HepG2 (cell line): Measurements from ENCODE around the gene ORC1. TPM values are rescaled to one million over a fixed set of nuclear protein-coding genes. Genes with fewer than 3 reads are reported as not detected.

Experiments
- DNMT1 ChIP-seq: sonication (generic); formaldehyde crosslinking; IDR thresholded peaks from 2 replicates; pipeline ENCODE4 v1.5.1; 2020; ENCODE audit warnings: mild to moderate bottlenecking, missing genetic modification reagents
- ELF1 ChIP-seq: sonication (generic); formaldehyde crosslinking; IDR thresholded peaks from 2 replicates; pipeline ENCODE4 v1.4.0; 2020; ENCODE audit warnings: missing genetic modification reagents
- HDAC2 ChIP-seq: sonication (generic); formaldehyde crosslinking; IDR thresholded peaks from 2 replicates; pipeline ENCODE4 v1.4.0; 2020; ENCODE audit warnings: missing genetic modification reagents
- HDAC6 ChIP-seq: fragments of 200-600 bp; sonication (generic); IDR thresholded peaks from 2 replicates; pipeline ENCODE4 v1.7.0; 2017; ENCODE audit warnings: mild to moderate bottlenecking, antibody characterized with exemption, low read length, low read depth
- JARID2 ChIP-seq: sonication (generic); formaldehyde crosslinking; IDR thresholded peaks from 2 replicates; pipeline ENCODE4 v1.8.1; 2023; ENCODE audit warnings: missing genetic modification reagents, inconsistent platforms; ENCODE audit not compliant: insufficient replicate concordance
- MLXIP ChIP-seq: sonication (generic); formaldehyde crosslinking; IDR thresholded peaks from 2 replicates; pipeline ENCODE4 v1.9.0; 2021; ENCODE audit warnings: missing genetic modification reagents, borderline replicate concordance
- NFE2L1 ChIP-seq: sonication (generic); formaldehyde crosslinking; IDR thresholded peaks from 2 replicates; pipeline ENCODE4 v1.4.0; 2020; ENCODE audit warnings: missing genetic modification reagents, mild to moderate bottlenecking, borderline replicate concordance
- PLRG1 ChIP-seq: fragments of 450-650 bp; conservative IDR thresholded peaks from 2 replicates; pipeline ENCODE4 v1.6.1; 2016
- RFX1 ChIP-seq: fragments of 450-650 bp; IDR thresholded peaks from 2 replicates; pipeline ENCODE4 v1.6.1; 2017
- SUZ12 ChIP-seq: fragments of 150-350 bp; IDR thresholded peaks from 2 replicates; pipeline ENCODE4 v1.6.1; 2014; ENCODE audit warnings: low read depth, low read length
- TP53 ChIP-seq: sonication (generic); formaldehyde crosslinking; conservative IDR thresholded peaks from 2 replicates; pipeline ENCODE4 v1.4.0; 2020; ENCODE audit warnings: missing genetic modification reagents
- TRIM22 ChIP-seq: fragments of 450-650 bp; IDR thresholded peaks from 2 replicates; pipeline ENCODE4 v1.6.1; 2017
- XRCC5 ChIP-seq: fragments of 200-400 bp; formaldehyde crosslinking; optimal IDR thresholded peaks from 2 replicates; pipeline ENCODE3; 2017; ENCODE audit warnings: mild to moderate bottlenecking, low read length
- ZFP36 ChIP-seq: fragments of 150-350 bp; IDR thresholded peaks from 2 replicates; pipeline ENCODE4 v1.6.1; 2018; ENCODE audit warnings: borderline replicate concordance, low read length, low read depth; ENCODE audit not compliant: partially characterized antibody
- ZFP36L2 ChIP-seq: sonication (generic); formaldehyde crosslinking; IDR thresholded peaks from 2 replicates; pipeline ENCODE4 v1.4.0; 2020; ENCODE audit warnings: missing genetic modification reagents
- ZGPAT ChIP-seq: IDR thresholded peaks from 2 replicates; pipeline ENCODE4 v1.6.1; 2016; ENCODE audit warnings: mild to moderate bottlenecking
- ZIK1 ChIP-seq: sonication (generic); formaldehyde crosslinking; IDR thresholded peaks from 2 replicates; pipeline ENCODE4 v1.5.0; 2020; ENCODE audit warnings: mild to moderate bottlenecking, low read depth, missing genetic modification reagents, borderline replicate concordance
- ZNF275 ChIP-seq: sonication (generic); formaldehyde crosslinking; IDR thresholded peaks from 2 replicates; pipeline ENCODE4 v1.8.0; 2022; ENCODE audit warnings: missing genetic modification reagents, mild to moderate bottlenecking, inconsistent platforms, borderline replicate concordance
- ZNF329 ChIP-seq: sonication (generic); formaldehyde crosslinking; IDR thresholded peaks from 2 replicates; pipeline ENCODE4 v1.9.0; 2021; ENCODE audit warnings: low read depth, mild to moderate bottlenecking, missing genetic modification reagents
- ZNF367 ChIP-seq: sonication (generic); formaldehyde crosslinking; IDR thresholded peaks from 2 replicates; pipeline ENCODE4 v1.4.0; 2020; ENCODE audit warnings: missing genetic modification reagents, borderline replicate concordance
- ZNF850 ChIP-seq: sonication (generic); formaldehyde crosslinking; conservative IDR thresholded peaks from 2 replicates; pipeline ENCODE4 v1.9.0; 2021; ENCODE audit warnings: mild to moderate bottlenecking, missing genetic modification reagents
- polyA plus RNA-seq, 8 experiments: library from polyadenylated mRNA; depleted of rRNA in 3 of 8; stranded (reverse) in 7 of 8; unstranded in 1 of 8; fragments of >200 nt; fragmentation: Illumina TruSeq in 4 of 8; extraction: Trizol in 4 of 8; gene quantifications; 2 replicates each; pipeline versions ENCODE4 v1.2.1 to v1.2.3, GENCODE V29; 2011 to 2016; ENCODE audit warnings: low read depth in 4 of 8, missing spikeins in 1 of 8, mixed read lengths in 1 of 8; ENCODE audit not compliant: insufficient read depth in 1 of 8
- total RNA-seq, 5 experiments: library from RNA; depleted of rRNA; stranded (reverse); fragments of >200 nt; fragmentation: Illumina TruSeq; extraction: Trizol; gene quantifications; 2 replicates each; pipeline ENCODE4 v1.2.3, GENCODE V29; 2016; ENCODE audit warnings: low read depth in 1 of 5

The ORC1 gene
- total and polyA plus RNA-seq, 2 of the 13 experiments (the other 11 are each of a cell fraction or from before 2014, with no cell fraction given) = 7.0 to 23.5 TPM

GRCh38 chr1:52365746-52366516 is 38.3 kb downstream of the ORC1 start, which contains the start of gene CC2D1B (continued):
- TF ChIP-seq DNMT1 (CRISPR knock-in tag) (0 out of 2 replicates have a peak, but pooled peaks have one; percentile 57), ZNF367 (CRISPR knock-in tag) (peak; percentile 31; the same call in 1 of the 2 replicates), TRIM22 (no peak), ZIK1 (CRISPR knock-in tag) (peak; percentile 24; the same call in 1 of the 2 replicates), SUZ12 (no peak), ZNF329 (CRISPR knock-in tag) (no peak), RFX1 (no peak), ZNF275 (CRISPR knock-in tag) (0 out of 2 replicates have a peak, but pooled peaks have one; percentile 43), XRCC5 (peak; percentile 13), ZGPAT (CRISPR knock-in tag) (peak; percentile 86), ELF1 (CRISPR knock-in tag) (peak; percentile 66), PLRG1 (no peak), NFE2L1 (no peak), ZNF850 (CRISPR knock-in tag) (no peak), JARID2 (CRISPR knock-in tag) (peak; percentile 29), ZFP36 (no peak), ZFP36L2 (CRISPR knock-in tag) (no peak), TP53 (CRISPR knock-in tag) (no peak), HDAC6 (no peak), MLXIP (CRISPR knock-in tag) (0 out of 2 replicates have a peak, but pooled peaks have one; percentile 61), HDAC2 (CRISPR knock-in tag) (no peak; the same call in 1 of the 2 replicates)
